SK-N-SH (cell line): ENCODE results near the gene PIP4K2A.

Source experiments
- CHD2 ChIP-seq: fragments of 150-350 bp; IDR thresholded peaks from 2 replicates; pipeline ENCODE4 v1.6.1; 2018; ENCODE audit warnings: low read length; ENCODE audit not compliant: partially characterized antibody
- CTCF ChIP-seq: fragments of 200-600 bp; sonication (generic); IDR thresholded peaks from 2 replicates; pipeline ENCODE4 v1.6.1; 2017; ENCODE audit warnings: antibody characterized with exemption, mild to moderate bottlenecking, moderate library complexity
- JUND ChIP-seq: IDR thresholded peaks from 2 replicates; pipeline ENCODE4 v1.4.0; 2012
- TCF12 ChIP-seq: IDR thresholded peaks from 2 replicates; pipeline ENCODE4 v1.4.0; 2012

GRCh38 chr10:22697800-22698199 lies 16.6 kb downstream of the PIP4K2A start:
- TF ChIP-seq CTCF (no peak), TCF12 (no peak), JUND (no peak), CHD2 (no peak)
